ENCODE measurements around the gene ATG5. TPM values are rescaled to one million over a fixed set of nuclear protein-coding genes. Genes with fewer than 3 reads are reported as not detected.

The ATG5 gene
- total RNA-seq, 1 donor: 45.4 TPM

DNA sequence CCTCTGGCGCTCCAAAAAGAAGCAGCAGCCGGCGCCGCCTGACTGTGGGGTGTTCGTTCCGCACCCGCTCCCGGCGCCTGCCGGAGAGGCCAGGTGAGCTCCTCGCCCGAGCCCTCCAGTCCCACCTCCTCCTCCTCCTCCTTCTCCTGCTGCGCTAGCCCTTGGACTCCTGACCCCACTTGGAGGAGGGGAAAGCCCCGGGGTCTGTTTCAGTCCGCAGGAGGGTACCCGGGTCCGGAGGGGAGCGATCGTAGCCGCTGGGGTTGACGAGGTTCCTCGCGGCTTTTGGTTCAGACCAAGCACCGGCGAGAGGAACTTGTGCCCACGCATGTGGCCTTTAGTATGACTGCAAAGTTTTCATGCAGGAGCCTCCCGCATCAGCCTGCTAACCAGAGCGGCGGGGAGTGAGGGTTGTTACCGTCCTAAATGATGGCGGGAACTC, 35.5 kb upstream of the ATG5 start:
- no peak for DNase-seq (ENCODE audit: low read depth)
- TF ChIP-seq, protein P1, sequence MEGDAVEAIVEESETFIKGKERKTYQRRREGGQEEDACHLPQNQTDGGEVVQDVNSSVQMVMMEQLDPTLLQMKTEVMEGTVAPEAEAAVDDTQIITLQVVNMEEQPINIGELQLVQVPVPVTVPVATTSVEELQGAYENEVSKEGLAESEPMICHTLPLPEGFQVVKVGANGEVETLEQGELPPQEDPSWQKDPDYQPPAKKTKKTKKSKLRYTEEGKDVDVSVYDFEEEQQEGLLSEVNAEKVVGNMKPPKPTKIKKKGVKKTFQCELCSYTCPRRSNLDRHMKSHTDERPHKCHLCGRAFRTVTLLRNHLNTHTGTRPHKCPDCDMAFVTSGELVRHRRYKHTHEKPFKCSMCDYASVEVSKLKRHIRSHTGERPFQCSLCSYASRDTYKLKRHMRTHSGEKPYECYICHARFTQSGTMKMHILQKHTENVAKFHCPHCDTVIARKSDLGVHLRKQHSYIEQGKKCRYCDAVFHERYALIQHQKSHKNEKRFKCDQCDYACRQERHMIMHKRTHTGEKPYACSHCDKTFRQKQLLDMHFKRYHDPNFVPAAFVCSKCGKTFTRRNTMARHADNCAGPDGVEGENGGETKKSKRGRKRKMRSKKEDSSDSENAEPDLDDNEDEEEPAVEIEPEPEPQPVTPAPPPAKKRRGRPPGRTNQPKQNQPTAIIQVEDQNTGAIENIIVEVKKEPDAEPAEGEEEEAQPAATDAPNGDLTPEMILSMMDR (IDR thresholded peaks at IDR 0.05; ENCODE audit: insufficient read depth, low read length): no peak
- peak overlapping the region; percentile 47 for H3K4me3 ChIP-seq (ENCODE audit: low read depth, low read length)

GRCh38 chr6:106360410-106360988, 34.9 kb upstream of the ATG5 start, which contains the start of gene CRYBG1:
Gene CRYBG1 (plus strand): TSS chr6:106360717. CDS start chr6:106360909, 192 bp downstream.
- no peak for DNase-seq (ENCODE audit: low read depth)
- TF ChIP-seq, protein P1 (IDR thresholded peaks at IDR 0.05; ENCODE audit: insufficient read depth, low read length): peak; percentile 81
- peak within 1 kb of the TSS; percentile 47 for H3K4me3 ChIP-seq (ENCODE audit: low read depth, low read length)

- DNase-seq (ENCODE audit: low read depth): no peak
- TF ChIP-seq, protein P1 (IDR thresholded peaks at IDR 0.05; ENCODE audit: insufficient read depth, low read length): no peak
- peak overlapping the region; percentile 47 for H3K4me3 ChIP-seq (ENCODE audit: low read depth, low read length)
Observed at GRCh38 chr6:106359959-106360409, 34.4 kb upstream of the ATG5 start.

- H3K4me3 ChIP-seq (ENCODE audit: low read depth, low read length): no peak overlapping the region
- no peak for DNase-seq (ENCODE audit: low read depth)
- TF ChIP-seq, protein P1 (IDR thresholded peaks at IDR 0.05; ENCODE audit: insufficient read depth, low read length): no peak
Observed at GRCh38 chr6:106356378-106356777, 30.8 kb upstream of the ATG5 start.

GRCh38 chr6:106347219-106347618, 21.7 kb upstream of the ATG5 start:
- DNase-seq (ENCODE audit: low read depth): no peak
- TF ChIP-seq, protein P1 (IDR thresholded peaks at IDR 0.05; ENCODE audit: insufficient read depth, low read length): no peak
- H3K4me3 ChIP-seq (ENCODE audit: low read depth, low read length): no peak overlapping the region

GRCh38 chr6:106339334-106340029, 13.9 kb upstream of the ATG5 start:
- TF ChIP-seq, protein P1 (IDR thresholded peaks at IDR 0.05; ENCODE audit: insufficient read depth, low read length): peak; percentile 89
- H3K4me3 ChIP-seq (ENCODE audit: low read depth, low read length): no peak overlapping the region
- DNase-seq (ENCODE audit: low read depth): peak; percentile 76

Data from fibroblast of the aortic adventitia (primary cell).